ENCODE measurements around the gene C1orf232. TPM values are rescaled to one million over a fixed set of nuclear protein-coding genes. Genes with fewer than 3 reads are reported as not detected.

C1orf232 gene
- total and polyA plus RNA-seq, 2 of the 4 experiments (the other 2 are of a cell fraction): not detected

DNA sequence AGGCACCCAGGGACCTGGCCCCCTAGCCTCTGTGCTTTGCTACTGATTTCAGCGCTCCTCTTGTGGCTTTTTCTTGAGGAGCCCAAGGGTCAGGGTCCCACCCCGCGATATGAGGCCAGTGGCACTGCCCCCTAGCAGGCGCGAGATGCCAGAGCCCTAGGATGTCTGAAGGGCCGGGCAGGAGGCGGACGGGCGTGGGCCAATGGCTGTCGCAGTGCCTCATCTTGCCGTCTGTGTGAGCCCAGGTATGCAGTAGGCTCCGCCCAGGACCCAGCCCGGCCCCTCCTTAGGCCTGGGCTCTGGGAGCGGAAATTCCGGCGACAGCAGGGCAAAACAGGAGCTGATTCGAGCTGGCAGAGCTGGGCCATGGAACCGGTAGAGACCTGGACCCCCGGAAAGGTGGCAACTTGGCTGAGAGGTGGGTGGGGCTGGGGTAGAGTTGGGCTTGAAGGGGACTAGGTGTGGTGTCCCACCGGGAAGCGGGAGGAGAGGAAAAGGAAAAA is 8.5 kb upstream of the C1orf232 start, which contains the start of gene CNKSR1:
Gene CNKSR1 (plus strand): TSS at position 310 of the 503 bp plus-strand sequence. CDS start 57 bp downstream, at position 367.
- POLR2A ChIA-PET (ENCODE audit: unreplicated experiment): interaction anchor here (1.0 kb wide), 1 partner anchor 285 kb away, joined by 3 read pairs; no protein-coding TSS in a partner anchor
- in situ Hi-C loops (cut with MboI; ENCODE audit: low sequenced_read_pairs): no loop called here

More for the DNA sequence above, 8.5 kb upstream of the C1orf232 start, which contains the start of gene CNKSR1:
- no peak within 1 kb of the TSS for H3K56ac ChIP-seq (ENCODE audit: extremely low read depth, insufficient read depth, low read length)
- no peak within 1 kb of the TSS for H3K14ac ChIP-seq (replicated peaks; ENCODE audit: low read depth, low read length)
- no peak within 1 kb of the TSS for H4K8ac ChIP-seq (ENCODE audit: low read depth in 2 of 2, low read length in 2 of 2)
- BruUV-seq (replicated peaks): no TSS peak
- H3K4ac ChIP-seq (ENCODE audit: low read depth, low read length): no peak within 1 kb of the TSS
- no peaks in the 10 kb centered on the region for H3K79me1 ChIP-seq (ENCODE audit: low read depth in 1 of 2, low read length in 2 of 2)
- no peak within 1 kb of the TSS for H3K23ac ChIP-seq (ENCODE audit: low read depth, low read length)
- H4K5ac ChIP-seq (ENCODE audit: low read depth, low read length): no peak within 1 kb of the TSS
- no peak within 1 kb of the TSS for H2BK15ac ChIP-seq (ENCODE audit: low read depth, low read length)
- no peak within 1 kb of the TSS for H3K4me3 ChIP-seq (ENCODE audit: insufficient read depth, low read depth, low read length)
- H3K9me1 ChIP-seq (ENCODE audit: insufficient read depth, low read length): no peaks in the 10 kb centered on the region
- no peaks in the 10 kb centered on the region for H3K4me1 ChIP-seq (ENCODE audit: control insufficient read depth, insufficient read depth, low read length)
- H2BK120ac ChIP-seq (ENCODE audit: low read depth, low read length): no peak within 1 kb of the TSS
- TF ChIP-seq MAZ (IDR thresholded peaks at IDR 0.05; ENCODE audit: borderline replicate concordance, low read depth, low read length): no peak
- TF ChIP-seq, protein P1, sequence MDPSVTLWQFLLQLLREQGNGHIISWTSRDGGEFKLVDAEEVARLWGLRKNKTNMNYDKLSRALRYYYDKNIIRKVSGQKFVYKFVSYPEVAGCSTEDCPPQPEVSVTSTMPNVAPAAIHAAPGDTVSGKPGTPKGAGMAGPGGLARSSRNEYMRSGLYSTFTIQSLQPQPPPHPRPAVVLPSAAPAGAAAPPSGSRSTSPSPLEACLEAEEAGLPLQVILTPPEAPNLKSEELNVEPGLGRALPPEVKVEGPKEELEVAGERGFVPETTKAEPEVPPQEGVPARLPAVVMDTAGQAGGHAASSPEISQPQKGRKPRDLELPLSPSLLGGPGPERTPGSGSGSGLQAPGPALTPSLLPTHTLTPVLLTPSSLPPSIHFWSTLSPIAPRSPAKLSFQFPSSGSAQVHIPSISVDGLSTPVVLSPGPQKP (IDR thresholded peaks at IDR 0.05; ENCODE audit: borderline replicate concordance, low read depth, low read length): no peak
- TF ChIP-seq, protein P2, sequence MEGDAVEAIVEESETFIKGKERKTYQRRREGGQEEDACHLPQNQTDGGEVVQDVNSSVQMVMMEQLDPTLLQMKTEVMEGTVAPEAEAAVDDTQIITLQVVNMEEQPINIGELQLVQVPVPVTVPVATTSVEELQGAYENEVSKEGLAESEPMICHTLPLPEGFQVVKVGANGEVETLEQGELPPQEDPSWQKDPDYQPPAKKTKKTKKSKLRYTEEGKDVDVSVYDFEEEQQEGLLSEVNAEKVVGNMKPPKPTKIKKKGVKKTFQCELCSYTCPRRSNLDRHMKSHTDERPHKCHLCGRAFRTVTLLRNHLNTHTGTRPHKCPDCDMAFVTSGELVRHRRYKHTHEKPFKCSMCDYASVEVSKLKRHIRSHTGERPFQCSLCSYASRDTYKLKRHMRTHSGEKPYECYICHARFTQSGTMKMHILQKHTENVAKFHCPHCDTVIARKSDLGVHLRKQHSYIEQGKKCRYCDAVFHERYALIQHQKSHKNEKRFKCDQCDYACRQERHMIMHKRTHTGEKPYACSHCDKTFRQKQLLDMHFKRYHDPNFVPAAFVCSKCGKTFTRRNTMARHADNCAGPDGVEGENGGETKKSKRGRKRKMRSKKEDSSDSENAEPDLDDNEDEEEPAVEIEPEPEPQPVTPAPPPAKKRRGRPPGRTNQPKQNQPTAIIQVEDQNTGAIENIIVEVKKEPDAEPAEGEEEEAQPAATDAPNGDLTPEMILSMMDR (conservative IDR thresholded peaks at IDR 0.05; ENCODE audit: low read depth, low read length): no peak
- TF ChIP-seq RCOR1 (IDR thresholded peaks at IDR 0.05; ENCODE audit: insufficient replicate concordance, low read length): no peak
- no peak for TF ChIP-seq POLR2A (IDR thresholded peaks at IDR 0.05; ENCODE audit: low read depth, low read length)
- TF ChIP-seq NFE2L2 (IDR thresholded peaks at IDR 0.05; ENCODE audit: low read depth, low read length): no peak
- no peak for TF ChIP-seq BHLHE40 (IDR thresholded peaks at IDR 0.05; ENCODE audit: low read depth, low read length)
- TF ChIP-seq, protein P3, sequence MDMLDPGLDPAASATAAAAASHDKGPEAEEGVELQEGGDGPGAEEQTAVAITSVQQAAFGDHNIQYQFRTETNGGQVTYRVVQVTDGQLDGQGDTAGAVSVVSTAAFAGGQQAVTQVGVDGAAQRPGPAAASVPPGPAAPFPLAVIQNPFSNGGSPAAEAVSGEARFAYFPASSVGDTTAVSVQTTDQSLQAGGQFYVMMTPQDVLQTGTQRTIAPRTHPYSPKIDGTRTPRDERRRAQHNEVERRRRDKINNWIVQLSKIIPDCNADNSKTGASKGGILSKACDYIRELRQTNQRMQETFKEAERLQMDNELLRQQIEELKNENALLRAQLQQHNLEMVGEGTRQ (IDR thresholded peaks at IDR 0.05; ENCODE audit: low read depth, low read length): no peak
- TF ChIP-seq SMC3 (IDR thresholded peaks at IDR 0.05; ENCODE audit: low read depth, low read length): no peak
- no peak for TF ChIP-seq CHD1 (IDR thresholded peaks at IDR 0.05; ENCODE audit: low read depth, low read length)
- no peak for TF ChIP-seq MXI1 (IDR thresholded peaks at IDR 0.05; ENCODE audit: borderline replicate concordance, low read depth, low read length)
- no peak for TF ChIP-seq RAD21 (IDR thresholded peaks at IDR 0.05; ENCODE audit: low read length)
- TF ChIP-seq CEBPB (IDR thresholded peaks at IDR 0.05; ENCODE audit: low read depth, low read length): no peak
- no peak for TF ChIP-seq MAFK (IDR thresholded peaks at IDR 0.05; ENCODE audit: low read depth, low read length)
- TF ChIP-seq FOS (IDR thresholded peaks at IDR 0.05; ENCODE audit: low read depth, low read length): no peak
- TF ChIP-seq RFX5 (IDR thresholded peaks at IDR 0.05; ENCODE audit: low read depth, low read length): no peak
- H3K9me3 ChIP-seq (ENCODE audit: control insufficient read depth, insufficient read depth, low read length): no peaks in the 10 kb centered on the region
- 52% methylated on average over 16 of the region's 21 CpGs; no CpG with 5 or more reads in 1 of the 2 experiments for WGBS, 2 experiments (ENCODE audit: extremely low coverage in 2 of 2, insufficient read length in 1 of 2)
- H4K20me1 ChIP-seq (ENCODE audit: insufficient read depth, low read length): no peaks in the 10 kb centered on the region
- no peak within 1 kb of the TSS for H3K18ac ChIP-seq (ENCODE audit: low read depth, low read length)
- peak within 1 kb of the TSS; percentile 56 for H2AFZ ChIP-seq (replicated peaks; ENCODE audit: low read length, poor library complexity)
- ATAC-seq (ENCODE audit: low read depth) (no peak), DNase-seq (no peak)
- no peak within 1 kb of the TSS for H3K9ac ChIP-seq (ENCODE audit: low read depth, low read length)
- dilution Hi-C loops (cut with HindIII; ENCODE audit: low sequenced_read_pairs, unreplicated experiment) (no loop called here), intact Hi-C loops (cut with micrococcal nuclease) (no loop called here)
- no peak within 1 kb of the TSS for H2BK20ac ChIP-seq (ENCODE audit: low read depth, low read length)
- no peak within 1 kb of the TSS for H2AK5ac ChIP-seq (ENCODE audit: low read depth, low read length)
- H2BK5ac ChIP-seq (ENCODE audit: low read depth, low read length, poor library complexity, severe bottlenecking): no peak within 1 kb of the TSS
- no peak within 1 kb of the TSS for H2AK9ac ChIP-seq (replicated peaks; ENCODE audit: low read depth, low read length, poor library complexity)
- H3K4me2 ChIP-seq (ENCODE audit: low read depth, low read length): no peak within 1 kb of the TSS
- no peaks in the 10 kb centered on the region for H3K27me3 ChIP-seq (ENCODE audit: control insufficient read depth, insufficient read depth, low read length)
- H4K91ac ChIP-seq (ENCODE audit: insufficient read depth, low read depth, low read length): no peak within 1 kb of the TSS
- no peak within 1 kb of the TSS for H3K27ac ChIP-seq (ENCODE audit: insufficient read depth, low read length)
- CTCF ChIA-PET: interaction anchor here (1.4 kb wide), 1 partner anchor 32 kb away, joined by 3 read pairs; no protein-coding TSS in a partner anchor
- H3K36me3 ChIP-seq (ENCODE audit: control insufficient read depth, insufficient read depth, low read length): no peaks in the 10 kb centered on the region

Data from IMR-90 (cell line).